HTR-8/SVneo (cell line): ENCODE results near the gene LRRC57.
A peak's percentile ranks its signal among the peaks of the same experiment; 100 is the strongest.

ENCODE experiments used
- DNase-seq: peaks from one replicate; pipeline ENCODE4 v3.0.0; 2011; ENCODE audit warnings: low spot score, mixed read lengths; ENCODE audit not compliant: insufficient read length
- FAIRE-seq: peaks from 2 replicates; lab custom pipeline; 2011; peaks lifted over from hg19 to GRCh38; lab: Jason Lieb, UNC

The LRRC57 gene

DNA sequence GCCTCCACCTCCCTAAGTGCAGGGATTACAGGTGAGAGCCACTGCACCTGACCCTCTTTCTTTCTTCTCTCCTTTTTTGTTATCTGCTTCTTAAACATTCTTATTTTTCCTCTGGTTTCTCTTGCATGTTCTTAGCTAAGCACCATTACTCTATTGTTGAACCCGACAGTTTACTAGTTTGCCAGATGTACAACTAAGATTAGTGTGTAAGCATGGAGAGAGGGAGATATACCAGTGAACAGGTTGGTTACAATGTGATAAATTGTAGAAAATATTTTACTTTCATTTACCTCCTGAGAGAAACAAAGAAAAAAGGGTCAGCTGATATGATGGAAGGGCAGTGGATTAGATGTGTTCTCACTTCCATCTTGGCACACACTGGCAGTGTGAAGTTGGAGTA, 5.0 kb upstream of the LRRC57 start:
- DNase-seq (no peak), FAIRE-seq (no peak)

DNA sequence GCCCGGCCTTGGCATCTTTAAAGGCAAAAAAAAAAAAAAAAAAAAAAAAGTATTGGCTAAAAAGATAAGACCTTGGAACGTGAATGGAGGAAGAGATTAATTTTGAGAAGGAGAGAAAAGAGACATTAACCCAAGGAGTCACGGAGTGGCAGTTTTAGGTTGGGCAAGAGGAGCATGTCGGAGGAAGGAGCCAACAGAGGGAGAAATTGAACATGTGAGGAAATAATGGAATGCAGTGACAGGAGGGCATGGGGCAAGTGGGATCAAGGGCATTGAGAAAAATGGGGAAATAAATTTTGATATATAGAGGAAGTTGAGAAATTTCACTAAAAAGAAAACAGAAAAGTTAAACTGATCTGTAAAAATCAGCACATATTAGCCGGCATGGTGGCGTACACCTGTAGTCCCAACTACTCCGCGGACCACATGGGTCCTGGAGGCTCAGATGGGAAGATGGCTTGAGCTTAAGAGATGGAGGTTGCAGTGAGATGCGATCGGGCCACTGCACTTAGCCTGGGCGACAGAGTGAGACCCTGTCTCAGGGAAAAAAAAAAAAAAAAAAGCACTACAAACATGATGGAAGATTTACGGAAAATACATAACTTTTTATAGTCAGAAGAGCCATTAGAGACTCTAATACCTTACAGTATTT, 1.3 kb upstream of the LRRC57 start:
- FAIRE-seq (no peak), DNase-seq (no peak)

DNA sequence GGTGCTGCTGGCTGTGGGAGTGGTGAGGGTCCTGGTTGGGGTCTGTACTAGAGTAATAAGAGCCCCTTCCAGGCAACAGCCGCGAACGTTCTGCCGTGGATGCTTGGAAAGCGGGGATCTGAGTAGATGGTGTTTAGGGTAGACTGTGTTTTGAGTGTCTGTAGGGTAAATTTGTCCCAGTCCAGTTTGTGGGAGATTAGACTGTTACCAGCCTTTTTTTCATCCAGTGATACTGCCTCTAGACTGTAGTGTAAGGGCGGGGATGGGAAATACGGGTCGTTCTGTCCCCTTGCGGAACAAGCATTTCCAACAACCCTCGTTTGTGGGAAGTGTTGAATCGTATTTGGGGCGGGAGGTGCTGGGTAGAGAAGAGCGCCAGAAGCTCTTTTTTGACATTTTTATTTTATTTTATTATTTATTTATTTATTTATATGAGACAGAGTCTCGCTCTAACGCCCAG, 469 bp upstream of the LRRC57 start:
- no peak for FAIRE-seq
- peak; percentile 18 for DNase-seq

DNA sequence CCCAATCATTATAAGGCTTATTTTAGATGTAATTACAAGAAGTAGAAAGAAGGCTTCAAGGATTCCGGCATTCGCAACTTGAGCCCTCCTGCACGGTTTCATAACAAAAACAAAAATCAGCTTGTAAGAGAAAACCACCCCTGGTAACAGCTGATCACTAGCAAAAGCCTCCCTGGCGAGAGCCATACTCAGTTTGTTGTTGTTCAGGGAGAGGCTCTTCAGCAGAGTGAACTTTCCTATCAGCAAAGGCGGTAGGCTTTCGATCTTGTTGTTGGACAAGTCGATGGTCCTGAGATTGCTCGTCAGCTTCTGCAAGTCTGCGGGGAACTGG, 710 bp downstream of the LRRC57 start:
- peak; percentile 10 for DNase-seq
- FAIRE-seq, result no peak

DNA sequence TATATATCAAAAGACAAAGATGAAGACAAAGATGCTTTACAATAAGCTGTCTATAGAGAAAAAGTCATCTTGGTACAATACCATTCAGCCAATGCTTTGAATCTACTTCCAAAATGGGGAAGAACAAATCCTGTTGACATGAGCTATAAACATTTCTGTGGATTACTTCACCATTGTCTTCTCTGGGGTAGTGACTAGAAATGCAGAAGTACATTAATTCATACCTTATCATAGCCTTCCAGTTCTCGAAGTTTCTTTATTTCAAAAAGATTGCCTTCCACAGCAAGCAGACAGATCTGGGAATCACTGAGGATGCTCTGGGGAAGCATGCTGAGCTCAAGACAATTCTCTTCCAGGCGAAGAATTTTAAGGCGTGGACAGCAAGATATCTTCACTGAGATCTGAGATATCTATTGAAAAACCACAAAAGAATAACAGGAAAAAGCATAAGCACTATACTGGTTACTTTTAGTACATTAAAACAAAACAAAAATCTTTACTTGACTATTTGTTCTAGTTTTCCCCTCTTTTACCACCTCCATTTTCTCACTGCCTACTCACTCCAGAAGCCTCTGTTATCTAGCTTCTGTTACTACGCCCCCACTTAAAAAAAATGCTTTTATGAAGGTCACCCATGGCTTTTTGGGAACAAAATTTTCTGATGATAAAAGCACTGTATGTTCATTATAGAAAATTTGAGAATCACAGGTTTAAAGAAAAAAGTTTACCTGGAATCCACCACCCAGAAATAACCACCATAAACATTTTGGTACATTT, 3.6 kb downstream of the LRRC57 start:
- FAIRE-seq, result no peak
- DNase-seq, result no peak

DNA sequence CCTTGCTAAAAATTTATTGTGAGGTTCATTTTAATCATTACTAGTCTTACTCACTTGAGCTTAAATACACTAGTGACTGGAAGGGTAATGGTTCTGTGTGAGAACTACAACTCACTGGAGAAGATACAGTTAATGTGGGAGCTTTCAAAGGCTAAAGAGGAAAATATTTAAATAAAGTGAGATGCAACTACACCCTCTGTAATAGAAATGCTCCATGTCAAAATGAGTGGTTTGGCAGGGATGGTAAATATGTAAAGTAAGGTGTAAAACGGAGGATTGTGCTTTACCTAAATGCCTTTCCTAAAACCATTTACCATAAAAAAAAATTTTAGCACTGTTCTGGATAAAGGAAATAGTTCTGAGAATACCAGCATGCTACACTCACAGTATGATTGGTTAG, 15.3 kb downstream of the LRRC57 start:
- DNase-seq (no peak), FAIRE-seq (no peak)

DNA sequence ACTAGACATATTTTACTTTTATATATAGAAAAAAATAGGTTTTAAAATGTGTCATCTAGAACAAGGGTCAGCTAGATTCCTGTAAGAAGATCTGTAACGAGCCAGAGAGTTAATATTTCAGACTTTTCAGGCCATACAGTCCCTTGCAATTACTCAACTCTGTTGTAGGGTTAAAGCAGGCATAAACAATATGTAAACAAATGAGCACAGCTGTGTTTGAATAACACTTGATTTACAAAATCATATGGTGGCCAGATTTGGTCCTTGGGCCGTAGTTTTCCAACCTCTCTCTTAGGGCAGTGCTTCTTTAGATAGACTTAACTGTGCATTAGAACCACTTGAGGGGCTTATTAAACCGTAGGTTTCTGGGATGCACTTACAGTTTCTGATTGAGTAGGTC, 19.6 kb downstream of the LRRC57 start:
- no peak for FAIRE-seq
- DNase-seq, result no peak

DNA sequence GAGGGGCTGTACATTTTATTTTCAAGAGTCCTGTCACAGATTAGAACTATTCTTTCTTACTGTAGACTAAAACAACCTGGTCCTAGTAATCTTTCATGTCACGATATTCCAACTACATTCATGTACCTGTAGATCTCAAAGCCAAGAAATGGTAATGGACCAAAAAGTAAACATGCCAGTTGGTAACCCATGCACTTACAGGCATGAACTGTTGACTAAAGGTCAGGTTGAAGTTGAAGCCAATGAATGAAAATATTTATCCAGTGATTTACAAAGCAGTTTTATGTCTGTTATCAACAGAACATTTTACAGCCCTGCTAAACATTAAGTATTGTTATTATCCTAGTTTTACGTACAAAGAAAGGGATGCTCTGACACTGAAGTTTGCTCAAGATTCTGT, 25.3 kb downstream of the LRRC57 start:
- FAIRE-seq (no peak), DNase-seq (no peak)

DNA sequence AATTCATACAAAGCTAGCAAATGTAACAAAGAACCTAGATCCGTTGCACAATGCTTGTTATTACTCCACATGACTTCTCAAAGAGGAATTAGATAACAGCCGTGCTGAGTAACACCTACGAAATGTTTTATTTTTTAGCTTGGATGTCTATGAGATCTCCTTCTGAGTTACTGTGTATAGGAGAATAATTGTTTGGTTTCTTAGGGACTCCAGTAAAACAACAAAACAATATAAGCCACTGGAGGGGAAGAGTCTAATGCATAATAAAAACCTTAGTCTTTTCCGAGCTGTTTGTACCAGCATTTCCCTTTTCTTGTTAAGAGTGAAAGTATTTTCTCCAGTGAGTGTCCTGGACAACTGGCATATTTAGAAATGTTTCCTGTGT, 37.6 kb downstream of the LRRC57 start:
- DNase-seq (no peak), FAIRE-seq (no peak)

DNA sequence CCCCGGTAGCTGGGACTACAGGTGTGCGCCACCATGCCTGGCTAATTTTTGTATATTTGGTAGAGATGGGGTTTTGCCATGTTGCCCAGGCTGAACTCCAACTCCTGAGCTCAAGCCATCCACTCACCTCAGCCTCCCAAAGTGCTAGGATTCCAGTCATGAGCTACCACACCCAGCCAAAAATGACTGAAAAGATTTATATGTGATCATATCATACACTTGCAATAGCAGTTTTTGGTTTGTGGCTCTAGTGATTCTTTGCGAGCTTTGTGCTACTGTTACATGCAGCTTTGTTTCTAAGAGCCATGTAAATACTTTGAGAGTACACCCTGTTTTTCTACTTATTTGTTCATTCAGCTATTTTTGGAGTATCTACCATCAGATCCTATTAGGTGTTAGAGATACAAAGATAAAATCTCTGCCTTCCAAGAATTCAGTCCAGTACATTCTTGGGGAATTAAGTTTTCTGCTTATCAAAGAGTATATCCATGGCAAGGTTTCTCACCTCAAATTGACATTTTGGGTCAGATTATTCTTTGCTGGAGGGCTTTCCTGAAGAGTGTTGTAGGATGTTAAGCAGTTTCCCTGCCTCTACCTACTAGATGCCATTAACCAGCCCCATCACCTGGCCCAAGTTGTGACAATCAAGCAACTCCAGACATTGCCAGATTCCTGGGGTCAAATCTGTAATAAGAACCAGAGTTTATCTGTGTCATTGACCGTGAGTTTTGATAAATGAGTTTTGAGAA, 38.2 kb downstream of the LRRC57 start:
- FAIRE-seq (no peak), DNase-seq (no peak)

DNA sequence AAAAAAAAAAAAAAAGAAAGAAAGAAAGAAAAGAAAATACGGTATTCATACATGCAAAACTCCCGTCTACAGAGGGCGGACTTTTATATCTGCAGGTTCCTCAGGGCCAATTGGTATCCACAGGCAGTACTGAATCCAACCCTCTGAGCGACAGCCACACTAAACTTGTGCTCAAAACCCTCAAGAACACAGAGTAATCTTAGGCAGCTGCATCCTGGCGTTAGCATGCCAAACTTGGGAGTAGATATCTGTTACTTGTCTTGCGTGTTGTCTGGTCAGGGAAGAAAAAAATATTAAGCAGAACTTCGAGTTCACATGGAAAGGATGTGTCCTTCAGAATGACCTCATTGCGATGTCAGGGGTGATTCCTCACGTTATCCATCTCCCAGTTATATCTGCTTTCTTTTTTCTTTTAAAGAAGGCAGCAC, 40.3 kb downstream of the LRRC57 start:
- DNase-seq (no peak), FAIRE-seq (no peak)

DNA sequence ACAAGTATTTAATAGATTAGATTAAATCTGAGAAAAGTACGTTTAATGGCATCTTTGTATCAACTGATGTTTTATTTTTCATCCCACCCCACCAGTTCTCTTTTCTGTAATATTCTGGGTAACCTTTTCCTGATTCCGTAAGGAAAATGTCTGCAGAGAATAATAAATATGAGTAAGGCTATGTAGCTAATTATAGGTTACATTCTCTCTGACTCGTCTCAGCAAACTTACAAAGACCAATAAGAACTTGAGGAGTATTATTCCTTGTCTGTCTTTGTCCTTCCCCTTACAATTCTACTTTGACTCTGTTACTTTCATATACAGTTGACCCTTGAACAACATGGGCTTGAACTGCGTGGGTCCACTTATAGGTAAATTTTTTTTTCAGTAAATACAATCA, 41.1 kb downstream of the LRRC57 start:
- DNase-seq, result no peak
- FAIRE-seq, result no peak

DNA sequence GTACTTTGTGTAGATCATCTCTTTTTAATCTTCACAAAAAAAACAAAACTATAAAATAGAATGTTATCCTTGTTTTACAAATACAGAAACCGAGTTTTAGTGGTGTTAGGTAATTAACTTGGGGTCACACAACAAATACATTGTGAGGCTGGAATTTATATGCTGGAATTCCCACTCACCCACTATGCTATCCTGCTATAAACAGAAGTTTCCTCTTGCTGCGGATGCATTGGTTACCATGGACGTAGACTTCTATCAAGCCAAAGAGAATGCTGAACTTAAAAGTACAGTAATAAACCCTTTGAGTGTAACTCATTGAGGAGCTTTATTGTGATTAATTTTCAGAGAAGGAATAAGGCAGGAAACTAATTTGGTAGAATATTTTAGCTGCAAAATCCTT, 44.0 kb downstream of the LRRC57 start:
- FAIRE-seq (no peak), DNase-seq (no peak)

DNA sequence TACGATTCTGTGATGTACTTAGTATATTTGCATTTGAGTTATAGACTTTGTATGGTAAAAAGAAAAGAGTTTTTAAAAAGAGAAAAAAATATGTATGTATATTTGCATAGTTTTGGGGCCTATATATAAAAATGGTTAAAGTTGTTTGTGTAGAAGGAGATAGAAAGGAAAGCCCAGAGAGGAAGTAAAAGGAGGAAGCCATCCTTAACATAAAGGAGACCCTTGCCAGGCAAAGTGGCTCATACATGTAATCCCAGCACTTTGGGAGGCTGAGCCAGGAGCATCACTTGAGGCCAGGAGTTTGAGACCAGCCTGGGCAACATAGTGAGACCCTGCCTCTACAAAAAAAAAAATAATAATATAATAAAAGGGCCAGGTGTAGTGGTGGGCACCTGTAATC, 44.8 kb downstream of the LRRC57 start:
- FAIRE-seq (no peak), DNase-seq (no peak)

DNA sequence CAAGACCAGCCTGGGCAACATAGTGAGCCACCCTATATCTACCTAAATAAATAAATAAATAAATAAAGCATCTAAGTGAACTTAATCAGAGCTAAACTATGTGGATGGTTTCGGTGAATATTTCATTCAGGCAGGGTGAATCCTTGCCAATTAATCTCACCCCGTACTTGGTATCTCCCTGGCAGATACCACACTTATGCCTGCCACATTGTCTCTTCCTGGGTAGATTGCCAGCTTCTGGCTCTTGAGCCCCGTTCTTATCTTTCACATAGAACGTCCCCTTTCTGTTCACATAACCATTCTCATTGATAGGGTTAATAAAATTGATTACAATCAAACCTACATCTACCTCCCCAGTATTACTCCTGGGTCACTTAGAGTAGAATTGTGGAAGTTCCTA, 46.1 kb downstream of the LRRC57 start:
- FAIRE-seq (no peak), DNase-seq (no peak)

DNA sequence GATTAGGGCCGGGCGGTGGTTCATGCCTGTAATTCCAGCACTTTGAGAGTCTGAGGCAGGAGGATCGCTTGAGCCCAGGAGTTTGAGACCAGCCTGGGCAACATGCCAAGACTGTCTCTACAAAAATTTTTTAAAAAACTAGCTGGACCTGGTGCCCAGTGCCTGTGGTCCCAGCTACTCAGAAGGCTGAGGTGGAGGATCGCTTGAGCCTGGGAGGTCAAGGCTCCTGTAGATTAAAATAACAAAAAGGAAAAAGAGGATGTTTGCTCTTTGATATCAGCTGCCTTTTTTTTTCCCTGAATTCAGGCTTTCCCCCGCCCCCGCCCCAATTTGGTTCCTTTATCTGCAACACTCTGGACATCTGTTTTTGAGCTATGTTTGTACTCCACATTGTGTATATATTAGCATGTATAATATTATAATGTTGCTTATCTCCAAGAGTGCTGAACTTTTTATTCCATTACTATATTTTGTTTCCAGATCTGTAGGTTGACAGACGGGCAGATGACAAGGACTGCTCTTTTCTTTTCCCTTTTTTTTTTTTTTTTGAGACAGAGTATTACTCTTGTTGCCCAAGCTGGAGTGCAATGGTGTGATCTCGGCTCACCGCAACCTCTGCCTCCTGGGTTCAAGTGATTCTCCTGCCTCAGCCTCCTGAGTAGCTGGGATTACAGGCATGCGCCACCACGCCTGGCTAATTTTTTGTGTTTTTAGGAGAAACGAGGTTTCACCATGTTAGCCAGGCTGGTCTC, 48.6 kb downstream of the LRRC57 start:
- FAIRE-seq, result no peak

DNA sequence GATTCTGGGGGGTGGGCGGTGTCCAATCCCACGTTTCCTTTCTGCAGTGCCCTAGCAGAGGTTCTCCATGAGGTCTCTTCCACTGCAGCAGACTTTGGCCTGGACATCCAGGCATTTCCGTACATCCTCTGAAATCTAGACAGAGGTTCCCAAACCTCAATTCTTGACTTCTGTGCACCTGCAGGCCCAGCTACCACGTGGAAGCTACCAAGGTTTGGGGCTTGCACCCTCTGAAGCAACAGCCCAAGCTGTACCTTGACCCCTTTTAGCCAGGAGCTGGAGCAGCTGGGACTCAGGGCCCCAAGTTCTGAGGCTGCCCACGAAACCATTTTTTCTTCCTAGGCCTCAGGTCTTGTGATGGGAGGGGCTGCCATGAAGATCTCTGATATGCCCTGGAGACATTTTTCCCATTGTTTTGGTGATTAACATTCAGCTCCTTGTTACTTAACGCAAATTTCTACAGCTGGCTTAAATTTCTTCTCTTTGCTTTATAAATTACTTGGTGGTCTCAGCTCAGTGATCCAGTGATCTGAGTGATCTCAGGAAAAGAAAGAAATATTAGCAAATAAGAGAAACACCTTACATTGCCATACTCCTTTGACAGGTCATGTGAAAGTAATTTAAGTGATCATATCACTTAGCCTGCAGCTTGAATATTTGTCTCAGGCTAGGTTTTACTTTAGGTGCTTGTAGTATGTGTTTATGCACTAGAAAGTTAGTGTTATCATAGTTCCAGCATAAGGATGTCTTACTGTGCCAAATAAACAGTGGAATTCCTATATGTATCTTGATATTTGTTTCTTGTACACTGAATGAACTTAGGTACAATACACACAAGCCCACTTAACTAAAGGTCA, 50.2 kb downstream of the LRRC57 start:
- FAIRE-seq, result no peak
- DNase-seq, result no peak

More for the DNA sequence above, 48.6 kb downstream of the LRRC57 start:
- no peak for DNase-seq

DNA sequence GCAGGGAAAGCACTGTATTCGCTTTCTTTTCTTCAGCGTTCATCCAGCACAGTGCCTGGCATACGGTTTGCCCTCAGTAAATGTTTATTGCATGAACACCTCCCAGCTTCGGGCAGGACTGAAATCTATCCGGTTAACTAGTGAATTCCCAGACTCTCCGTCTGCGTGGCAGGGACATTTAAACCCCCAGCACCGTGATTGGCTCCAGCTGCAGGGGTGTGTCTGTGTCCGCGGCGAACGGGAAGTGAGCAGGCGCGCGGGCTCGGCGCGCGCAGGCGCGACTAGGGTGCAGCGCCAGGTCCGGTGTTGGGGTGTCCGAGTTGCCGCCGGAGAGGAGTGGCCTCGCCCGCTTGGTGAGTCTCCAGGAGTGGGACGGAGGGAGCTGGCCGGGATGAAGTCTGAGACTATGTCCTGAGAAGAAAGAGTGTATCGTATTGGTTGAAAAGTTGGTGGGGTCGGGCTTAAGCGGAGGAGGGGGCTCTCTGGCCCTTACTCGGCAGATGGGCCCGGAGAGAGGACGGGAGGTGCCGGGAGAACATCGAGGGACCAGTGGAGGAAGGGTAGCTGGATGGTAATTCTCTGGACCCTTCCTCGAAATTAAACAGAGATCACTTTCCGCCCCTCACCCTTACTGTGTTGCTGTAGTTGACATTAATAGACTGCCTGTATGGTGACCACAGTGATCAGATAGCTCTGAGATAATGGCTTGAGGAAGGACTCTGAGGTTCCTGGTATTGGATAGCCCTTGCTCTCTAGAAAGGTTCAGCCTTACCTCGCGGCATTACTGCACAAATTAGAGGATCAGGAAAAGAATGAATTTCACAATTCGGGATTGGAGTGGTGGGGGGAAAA, 53.0 kb downstream of the LRRC57 start, which contains the start of gene SNAP23:
Gene SNAP23, plus strand, starts transcription at position 274 of the 852 bp plus-strand sequence. CDS start 16,213 bp downstream, outside the sequence.
- DNase-seq (peak; percentile 95), FAIRE-seq (peak; percentile 52)

DNA sequence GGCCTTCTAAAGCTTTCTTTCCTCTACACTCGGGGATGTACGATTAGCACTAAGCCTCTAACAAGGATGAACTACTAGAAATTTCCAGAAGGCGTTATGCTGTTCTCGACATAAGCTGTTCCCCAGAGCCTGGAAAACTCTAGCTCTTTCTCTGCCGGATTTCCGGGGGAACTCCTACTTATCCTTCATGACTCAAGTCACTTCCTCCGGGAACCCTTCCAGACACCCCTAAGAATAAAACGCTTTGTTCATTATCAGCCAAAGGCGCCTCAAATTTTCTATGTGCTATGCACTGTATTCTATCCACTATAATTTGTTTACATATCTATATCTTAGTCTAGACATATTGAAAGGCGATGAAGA, 53.6 kb downstream of the LRRC57 start:
- no peak for FAIRE-seq
- peak; percentile 10 for DNase-seq
